Type B pancreatic cell (in vitro differentiated cells): ENCODE measurements around the gene PLA2G2D. TPM values are rescaled to one million over a fixed set of nuclear protein-coding genes. Genes with fewer than 3 reads are reported as not detected.
"Not testable (repeated sequence)": the region's sequence is repeated elsewhere in the genome, so short reads cannot be mapped to it uniquely, and the experiment has no call there.

ENCODE experiments used
- DNase-seq: peaks from one replicate; pipeline ENCODE4 v3.0.0; 2021; ENCODE audit warnings: mixed read lengths; ENCODE audit not compliant: unreplicated experiment; ENCODE audit errors: extremely low spot score
- H3K27ac Mint-ChIP-seq: 2 replicates; pipeline ENCODE4 v1.8.0; 2021; ENCODE audit warnings: mild to moderate bottlenecking, mixed read lengths
- H3K27me3 Mint-ChIP-seq: 2 replicates; pipeline ENCODE4 v1.8.0; 2021; ENCODE audit warnings: mixed read lengths
- H3K36me3 Mint-ChIP-seq: 2 replicates; pipeline ENCODE4 v1.8.0; 2021; ENCODE audit warnings: mixed read lengths
- H3K4me1 Mint-ChIP-seq: one replicate; pipeline ENCODE4 v1.8.0; 2021; ENCODE audit warnings: mixed read lengths; ENCODE audit not compliant: unreplicated experiment
- H3K4me3 Mint-ChIP-seq: 2 replicates; pipeline ENCODE4 v1.8.0; 2021; ENCODE audit warnings: mild to moderate bottlenecking, mixed read lengths
- H3K9me3 Mint-ChIP-seq: 2 replicates; pipeline ENCODE4 v1.8.0; 2021; ENCODE audit warnings: mixed read lengths
- total RNA-seq: library from RNA; stranded (reverse); gene quantifications from 2 replicates; pipeline ENCODE4 v1.2.1, GENCODE V29; 2021; ENCODE audit warnings: low replicate concordance
- TF ChIP-seq, protein P1 (sequence below): fragments of 200-600 bp; sonication (generic); conservative IDR thresholded peaks from 2 replicates; pipeline ENCODE4 v1.5.0; 2021; ENCODE audit warnings: antibody characterized with exemption, mild to moderate bottlenecking

The PLA2G2D gene
- total RNA-seq, 1 donor from 2014 or later = not detected

GRCh38 chr1:20137604-20138003 lies 18.3 kb upstream of the PLA2G2D start:
- Mint-ChIP-seq H3K36me3 (no peaks in the 10 kb centered on the region), H3K4me1 (no peaks in the 10 kb centered on the region), H3K9me3 (no peaks in the 10 kb centered on the region), H3K4me3 (no peak overlapping the region), H3K27me3 (peaks cover 9% of the 10 kb centered on the region), H3K27ac (no peak overlapping the region)
- TF ChIP-seq, protein P1, sequence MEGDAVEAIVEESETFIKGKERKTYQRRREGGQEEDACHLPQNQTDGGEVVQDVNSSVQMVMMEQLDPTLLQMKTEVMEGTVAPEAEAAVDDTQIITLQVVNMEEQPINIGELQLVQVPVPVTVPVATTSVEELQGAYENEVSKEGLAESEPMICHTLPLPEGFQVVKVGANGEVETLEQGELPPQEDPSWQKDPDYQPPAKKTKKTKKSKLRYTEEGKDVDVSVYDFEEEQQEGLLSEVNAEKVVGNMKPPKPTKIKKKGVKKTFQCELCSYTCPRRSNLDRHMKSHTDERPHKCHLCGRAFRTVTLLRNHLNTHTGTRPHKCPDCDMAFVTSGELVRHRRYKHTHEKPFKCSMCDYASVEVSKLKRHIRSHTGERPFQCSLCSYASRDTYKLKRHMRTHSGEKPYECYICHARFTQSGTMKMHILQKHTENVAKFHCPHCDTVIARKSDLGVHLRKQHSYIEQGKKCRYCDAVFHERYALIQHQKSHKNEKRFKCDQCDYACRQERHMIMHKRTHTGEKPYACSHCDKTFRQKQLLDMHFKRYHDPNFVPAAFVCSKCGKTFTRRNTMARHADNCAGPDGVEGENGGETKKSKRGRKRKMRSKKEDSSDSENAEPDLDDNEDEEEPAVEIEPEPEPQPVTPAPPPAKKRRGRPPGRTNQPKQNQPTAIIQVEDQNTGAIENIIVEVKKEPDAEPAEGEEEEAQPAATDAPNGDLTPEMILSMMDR = no peak
- DNase-seq = no peak

DNA sequence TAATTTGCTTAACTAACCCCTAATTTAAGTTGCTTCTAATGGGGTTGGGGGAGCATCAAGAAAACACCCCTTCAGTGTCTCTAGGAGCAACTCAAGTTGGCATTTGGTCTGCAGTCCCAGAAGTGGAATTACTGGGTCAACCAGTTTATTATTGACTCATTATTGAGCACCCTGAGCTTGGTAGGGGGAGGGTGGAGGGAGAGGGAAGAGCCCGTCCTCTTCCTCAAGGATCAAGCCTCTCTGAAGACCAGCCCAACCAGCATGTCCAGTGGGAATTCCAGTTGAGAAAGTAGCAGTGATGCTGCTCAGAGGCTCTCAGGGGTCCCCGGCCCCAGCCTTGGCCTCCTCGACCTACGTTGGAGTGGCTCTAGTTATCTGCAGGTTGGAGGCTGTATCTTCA lies 17.7 kb upstream of the PLA2G2D start:
- Mint-ChIP-seq H3K36me3 (no peaks in the 10 kb centered on the region), H3K27me3 (peaks cover 11% of the 10 kb centered on the region), H3K9me3 (peaks cover 2% of the 10 kb centered on the region), H3K4me1 (no peaks in the 10 kb centered on the region), H3K27ac (no peak overlapping the region), H3K4me3 (no peak overlapping the region)
- TF ChIP-seq, protein P1 = no peak
- DNase-seq = no peak

GRCh38 chr1:20136249-20136648 lies 16.9 kb upstream of the PLA2G2D start:
- H3K4me3 Mint-ChIP-seq = no peak overlapping the region
- peaks cover 12% of the 10 kb centered on the region for H3K27me3 Mint-ChIP-seq
- H3K9me3 Mint-ChIP-seq = peaks cover 4% of the 10 kb centered on the region
- no peaks in the 10 kb centered on the region for H3K4me1 Mint-ChIP-seq
- no peak for DNase-seq
- no peaks in the 10 kb centered on the region for H3K36me3 Mint-ChIP-seq
- no peak overlapping the region for H3K27ac Mint-ChIP-seq
- TF ChIP-seq, protein P1 = no peak

- Mint-ChIP-seq H3K9me3 (peaks cover 4% of the 10 kb centered on the region), H3K27me3 (peaks cover 4% of the 10 kb centered on the region), H3K27ac (no peak overlapping the region), H3K4me3 (no peak overlapping the region), H3K36me3 (no peaks in the 10 kb centered on the region), H3K4me1 (no peaks in the 10 kb centered on the region)
- TF ChIP-seq, protein P1 = no peak
- no peak for DNase-seq
Measured at GRCh38 chr1:20134995-20135394, 15.7 kb upstream of the PLA2G2D start.

- not testable (repeated sequence) for H3K9me3 Mint-ChIP-seq, H3K27me3 Mint-ChIP-seq, H3K4me3 Mint-ChIP-seq, H3K36me3 Mint-ChIP-seq, H3K4me1 Mint-ChIP-seq, H3K27ac Mint-ChIP-seq, DNase-seq
Measured at GRCh38 chr1:20130518-20130917, 11.2 kb upstream of the PLA2G2D start.

- Mint-ChIP-seq H3K36me3 (no peaks in the 10 kb centered on the region), H3K27ac (no peak overlapping the region), H3K4me3 (no peak overlapping the region), H3K4me1 (no peaks in the 10 kb centered on the region), H3K9me3 (peaks cover under 1% of the 10 kb centered on the region), H3K27me3 (peaks cover 14% of the 10 kb centered on the region)
- TF ChIP-seq, protein P1 = no peak
- no peak for DNase-seq
Measured at GRCh38 chr1:20126806-20127440, 7.6 kb upstream of the PLA2G2D start.
